Activated effector memory CD4-positive, alpha-beta T cell treated with Interleukin-2 at 50 U/mL for 16 hours (primary cell): ENCODE data around the gene GNPTG.

Source experiments
- DNase-seq: peaks from one replicate; pipeline ENCODE4 v3.0.0-alpha.2; 2020

GNPTG gene

GRCh38 chr16:1351582-1352362 lies at the start of gene GNPTG, which contains the start of gene TSR3:
Gene GNPTG, plus strand, starts transcription at chr16:1351931. Its CDS starts 35 bp downstream, at chr16:1351966.
Gene TSR3, minus strand, starts transcription at chr16:1351878. Its CDS starts 74 bp downstream, at chr16:1351804.
- DNase-seq: peak; percentile 80

GRCh38 chr16:1305823-1306222 lies 45.9 kb upstream of the GNPTG start:
- no peak for DNase-seq

GRCh38 chr16:1306334-1306733 lies 45.4 kb upstream of the GNPTG start:
- no peak for DNase-seq

DNA sequence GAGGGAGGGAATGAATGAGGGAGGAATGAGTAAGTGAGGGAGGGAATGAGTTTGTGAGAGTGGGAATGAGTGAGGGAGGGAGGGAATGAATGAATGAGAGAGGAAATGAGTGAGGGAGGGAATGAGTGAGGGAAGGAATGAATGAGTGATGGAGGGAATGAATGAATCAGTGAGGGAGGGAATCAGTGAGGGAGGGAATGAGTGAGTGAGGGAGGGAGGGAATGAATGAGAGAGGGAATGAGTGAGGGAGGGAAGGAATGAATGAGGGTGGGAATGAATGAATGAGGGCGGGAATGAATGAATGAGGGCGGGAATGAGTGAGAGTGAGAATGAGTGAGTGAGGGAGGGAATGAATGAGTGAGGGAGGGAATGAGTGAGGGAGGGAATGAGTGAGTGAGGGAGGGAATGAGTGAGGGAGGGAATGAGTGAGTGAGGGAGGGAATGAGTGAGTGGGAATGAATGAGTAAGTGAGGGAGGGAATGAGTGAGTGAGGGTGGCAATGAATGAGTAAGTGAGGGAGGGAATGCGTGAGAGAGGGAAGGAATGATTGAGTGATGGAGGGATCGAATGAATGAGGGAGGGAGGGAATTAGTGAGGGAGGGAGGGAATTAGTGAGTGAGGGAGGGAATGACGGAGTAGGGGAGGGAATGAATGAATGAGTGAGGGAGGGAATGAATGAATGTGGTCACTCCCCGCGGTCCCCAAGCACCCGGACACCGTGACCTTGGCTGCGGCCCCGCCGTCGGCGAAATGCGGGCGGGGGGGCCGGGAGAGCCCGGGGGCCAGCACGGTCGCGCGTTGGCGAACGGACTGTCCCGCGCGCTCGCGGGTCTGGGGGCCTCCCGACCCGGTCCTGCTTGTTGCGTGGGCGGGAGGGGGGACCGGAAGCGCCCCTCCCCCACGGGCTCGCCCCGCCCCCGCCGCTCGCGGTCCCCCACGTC lies 43.4 kb upstream of the GNPTG start:
- no peak for DNase-seq

DNA sequence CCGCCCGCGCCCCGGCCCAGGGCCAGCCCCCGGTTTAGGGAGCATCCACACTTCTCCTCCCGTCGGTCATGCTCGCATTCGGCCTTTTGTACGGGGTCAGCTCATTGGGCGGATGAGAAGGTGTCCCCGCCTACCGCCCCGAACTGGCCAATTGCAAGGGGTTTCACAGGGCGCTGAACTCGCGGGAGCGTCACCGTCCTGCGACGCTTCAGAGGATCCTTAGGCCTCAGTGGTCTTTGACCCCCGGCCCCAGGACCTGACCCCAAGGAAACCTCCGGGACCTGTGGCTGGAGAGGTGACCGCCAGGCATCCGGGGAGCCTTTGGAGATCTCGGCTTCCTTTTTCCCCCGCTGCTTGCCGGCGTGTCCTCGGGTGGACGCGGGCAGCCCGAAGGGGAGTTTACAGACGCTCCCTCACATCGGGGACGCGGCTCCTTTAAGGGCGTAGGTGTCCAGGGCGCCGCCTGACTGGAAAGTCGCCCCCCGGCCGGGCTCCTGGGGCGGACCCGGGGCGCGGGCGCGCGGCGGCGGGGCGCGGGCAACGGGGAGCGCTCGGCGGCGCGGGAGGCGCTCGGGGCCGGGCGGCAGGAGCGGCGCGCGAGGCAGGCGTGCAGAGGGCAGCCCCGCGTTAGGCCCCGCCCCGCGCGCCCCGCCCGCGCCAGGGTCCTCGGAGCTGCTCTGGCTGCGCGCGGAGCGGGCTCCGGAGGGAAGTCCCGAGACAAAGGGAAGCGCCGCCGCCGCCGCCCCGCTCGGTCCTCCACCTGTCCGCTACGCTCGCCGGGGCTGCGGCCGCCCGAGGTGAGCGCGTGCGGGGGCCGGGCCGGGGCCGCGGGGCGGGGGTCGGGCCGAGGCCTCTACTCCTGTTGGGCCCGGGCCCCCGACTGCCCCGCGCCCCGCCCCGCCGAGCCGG lies 42.5 kb upstream of the GNPTG start, which contains the start of gene UBE2I:
TSS of gene UBE2I (plus strand) at position 660 of the 909 bp plus-strand sequence. CDS start 4,395 bp downstream, outside the sequence.
- DNase-seq: peak; percentile 99

GRCh38 chr16:1309888-1310831 lies 41.6 kb upstream of the GNPTG start:
- DNase-seq: peak; percentile 49

DNA sequence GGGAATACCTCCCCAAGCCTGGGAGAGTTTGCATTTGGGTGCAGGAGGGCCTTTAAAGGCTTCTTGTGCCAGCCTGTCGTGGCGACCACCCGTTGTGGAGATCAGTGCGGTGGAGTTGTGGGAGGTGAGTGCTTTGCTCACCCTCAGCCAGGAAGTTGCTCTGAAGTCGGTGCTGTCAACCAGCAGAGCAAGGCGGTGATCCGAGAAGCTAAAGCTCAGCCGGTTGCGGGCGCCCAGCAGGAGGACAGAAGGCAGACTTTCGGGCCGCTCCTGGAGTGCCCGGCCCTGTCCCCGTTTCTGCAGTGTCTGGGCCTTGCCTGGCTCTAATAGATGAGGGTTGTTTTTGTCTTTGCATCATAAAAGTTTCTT lies 40.9 kb upstream of the GNPTG start:
- peak; percentile 13 for DNase-seq

DNA sequence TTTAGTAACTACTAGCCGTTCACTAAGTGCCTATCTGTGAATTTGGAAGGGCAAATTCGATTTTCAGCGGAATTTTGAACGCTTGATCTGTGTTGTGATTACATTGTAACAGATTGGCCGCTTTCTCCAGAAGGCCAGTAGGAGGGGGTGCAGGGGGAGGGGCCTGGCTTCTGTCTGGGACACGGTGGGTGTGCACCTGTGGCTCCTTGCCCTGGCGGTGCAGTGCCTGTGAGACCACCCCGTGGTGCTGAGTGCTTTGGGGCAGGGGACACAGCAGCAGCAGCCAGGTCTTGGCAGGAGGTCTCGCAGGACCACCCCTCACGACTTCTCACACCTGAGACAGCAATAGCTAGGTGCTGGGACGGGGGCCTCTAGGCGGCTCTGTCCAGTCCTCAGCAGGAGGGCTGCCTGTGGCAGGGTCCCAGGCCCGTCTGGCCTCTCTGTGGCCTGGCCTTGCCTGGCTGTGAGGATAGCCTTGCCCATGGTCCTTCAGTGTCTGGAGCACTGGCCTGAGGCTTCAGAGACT lies 40.5 kb upstream of the GNPTG start:
- DNase-seq: no peak

GRCh38 chr16:1311738-1312466 lies 39.8 kb upstream of the GNPTG start:
- no peak for DNase-seq

DNA sequence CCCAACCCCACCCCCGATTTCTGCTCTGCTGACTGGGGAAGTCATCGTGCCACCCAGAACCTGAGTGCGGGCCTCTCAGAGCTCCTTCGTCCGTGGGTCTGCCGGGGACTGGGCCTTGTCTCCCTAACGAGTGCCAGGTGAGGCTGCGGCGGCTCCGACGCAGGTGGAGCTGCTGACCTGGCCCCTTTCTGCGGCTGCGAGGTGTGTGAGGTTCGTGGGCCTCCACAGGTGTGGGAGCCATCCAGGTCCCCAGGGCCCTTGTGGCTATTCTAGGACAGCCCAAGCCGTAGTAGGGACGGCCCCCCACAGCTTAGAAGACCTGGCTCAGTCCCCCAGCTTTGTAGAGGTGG lies 39.3 kb upstream of the GNPTG start:
- no peak for DNase-seq

GRCh38 chr16:1312903-1313302 lies 38.8 kb upstream of the GNPTG start:
- no peak for DNase-seq

- DNase-seq: no peak
These were observed 37.9 kb upstream of the GNPTG start for GRCh38 chr16:1313721-1314369.

DNA sequence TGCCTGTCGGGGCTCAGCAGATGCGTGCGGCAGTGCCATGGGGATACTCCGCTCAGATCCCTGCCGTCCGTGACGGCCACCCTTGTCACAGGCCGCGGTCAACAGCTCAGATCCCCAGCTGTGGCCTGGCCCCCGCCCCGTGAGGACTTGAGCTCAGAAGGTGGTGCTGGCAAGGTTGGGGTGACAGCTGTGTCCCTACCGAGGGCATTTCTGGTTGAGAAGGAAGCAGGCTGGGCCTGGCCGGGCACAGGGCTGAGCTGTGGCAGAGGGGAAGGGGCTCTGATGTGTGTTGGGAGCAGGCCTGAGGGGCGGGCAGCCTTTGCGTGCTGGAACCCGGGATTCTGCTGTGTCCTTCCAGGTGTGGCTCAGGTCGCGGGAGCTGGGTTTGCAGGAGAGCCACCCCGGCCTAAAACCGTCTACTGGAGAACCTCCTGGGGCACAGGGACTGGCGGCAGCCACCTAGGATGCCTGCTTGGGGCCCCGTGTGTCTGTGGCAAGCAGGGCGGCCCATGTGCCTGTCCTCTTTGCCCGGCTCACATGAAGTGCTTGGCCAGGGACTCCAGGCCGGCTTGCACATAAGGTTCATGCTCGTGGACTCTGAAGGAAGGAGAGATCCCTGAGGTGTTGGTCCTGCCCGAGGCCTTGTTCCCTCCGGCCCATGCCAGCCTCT lies 37.2 kb upstream of the GNPTG start:
- DNase-seq: no peak

DNA sequence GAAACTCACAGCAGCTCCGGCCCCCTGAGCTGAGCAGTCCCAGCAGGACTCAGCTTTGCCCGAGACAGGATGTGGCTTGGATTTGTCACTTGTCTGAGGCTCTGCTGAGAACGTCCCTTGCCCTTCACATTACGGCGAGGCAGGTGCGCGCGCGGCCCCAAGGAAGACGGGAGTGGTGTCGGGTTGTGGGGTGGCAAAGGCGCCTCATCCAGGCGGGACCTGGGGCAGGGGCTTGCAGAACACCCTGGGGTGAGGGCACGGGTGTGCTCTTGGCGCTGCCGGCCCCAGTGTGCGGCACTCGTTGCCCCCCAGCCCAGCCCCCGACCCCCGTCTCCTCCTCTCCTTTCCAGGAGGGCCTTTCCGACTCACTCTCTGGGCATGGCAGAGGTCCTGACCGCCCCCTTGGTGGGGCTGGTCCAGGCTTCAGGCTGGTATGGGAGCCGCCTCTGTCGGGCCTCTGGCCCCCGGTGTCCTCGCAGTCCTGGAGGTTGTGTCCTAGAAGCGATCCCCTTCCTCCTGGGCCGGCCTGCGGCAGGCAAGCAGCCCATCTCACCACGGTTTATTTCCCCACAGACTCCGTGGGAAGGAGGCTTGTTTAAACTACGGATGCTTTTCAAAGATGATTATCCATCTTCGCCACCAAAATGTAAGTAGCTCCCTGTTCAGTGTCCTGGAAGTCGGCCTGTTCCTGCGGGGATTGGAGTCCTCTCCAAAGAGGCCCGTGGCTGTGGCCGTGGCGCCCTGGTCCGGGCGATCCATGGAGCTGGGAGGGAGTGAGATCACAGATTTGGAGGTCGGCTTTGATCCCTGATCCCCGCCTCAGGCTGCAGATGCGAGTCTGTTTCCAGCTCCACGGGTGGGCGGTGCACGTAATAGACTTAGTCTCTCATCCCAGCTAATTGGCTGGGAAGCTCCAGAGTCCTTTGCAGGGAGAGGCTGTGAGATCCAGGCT lies 36.4 kb upstream of the GNPTG start:
- no peak for DNase-seq

DNA sequence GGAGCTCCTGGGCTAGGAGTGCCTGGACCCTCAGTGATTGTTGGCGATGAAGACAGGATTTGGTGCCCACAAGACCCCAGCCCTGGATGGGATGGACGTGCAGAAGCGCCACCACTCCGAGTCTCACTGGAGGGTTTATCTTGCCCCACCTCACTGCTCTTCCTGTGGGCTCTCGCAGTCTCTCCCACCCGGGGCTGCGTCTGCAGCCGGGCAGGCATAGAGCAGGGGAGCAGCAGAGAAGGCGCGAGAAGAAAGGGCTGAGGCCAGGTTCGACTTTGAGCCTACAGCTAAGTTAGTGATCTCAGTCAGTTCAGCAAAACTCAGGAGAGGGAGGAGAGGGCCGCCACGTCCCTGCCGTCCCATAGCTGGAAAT lies 35.7 kb upstream of the GNPTG start:
- no peak for DNase-seq

DNA sequence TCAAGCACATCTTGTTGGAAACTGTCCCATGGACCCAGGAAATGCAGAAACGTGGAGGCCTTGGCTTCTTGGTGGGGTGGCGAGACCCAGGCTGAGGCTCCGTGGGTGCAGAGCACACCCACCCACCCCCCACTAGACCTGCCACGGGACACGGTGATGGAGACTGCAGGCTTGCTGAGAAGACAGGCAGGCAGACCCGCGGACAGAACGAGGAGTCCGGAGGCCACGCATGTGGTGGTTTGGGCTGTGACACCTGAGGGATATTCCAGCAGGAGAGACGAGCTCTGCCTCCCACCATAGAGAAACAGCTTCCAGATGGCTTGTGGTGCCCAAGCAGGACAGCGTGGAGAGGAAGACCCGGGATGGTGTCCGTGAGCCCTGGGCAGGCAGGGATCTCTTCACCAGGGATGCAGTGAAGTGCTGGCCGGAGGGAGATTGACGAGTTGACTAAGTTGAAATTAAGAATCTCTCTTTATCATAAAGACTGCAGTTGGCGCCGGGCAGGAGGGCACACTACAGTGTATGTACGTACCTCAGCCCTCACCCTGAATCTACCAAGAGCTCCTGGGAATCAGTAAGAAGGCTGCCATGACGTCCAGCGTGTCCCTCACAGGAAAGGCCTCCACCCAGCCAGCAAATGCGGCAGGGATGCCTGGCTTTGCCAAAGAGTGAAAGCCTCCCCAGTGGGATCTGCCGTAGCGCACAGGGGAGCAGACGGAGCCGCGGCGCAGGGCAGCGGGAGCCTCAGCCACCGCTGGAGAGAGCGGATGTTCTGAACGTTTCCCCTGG lies 34.1 kb upstream of the GNPTG start:
- DNase-seq: no peak

DNA sequence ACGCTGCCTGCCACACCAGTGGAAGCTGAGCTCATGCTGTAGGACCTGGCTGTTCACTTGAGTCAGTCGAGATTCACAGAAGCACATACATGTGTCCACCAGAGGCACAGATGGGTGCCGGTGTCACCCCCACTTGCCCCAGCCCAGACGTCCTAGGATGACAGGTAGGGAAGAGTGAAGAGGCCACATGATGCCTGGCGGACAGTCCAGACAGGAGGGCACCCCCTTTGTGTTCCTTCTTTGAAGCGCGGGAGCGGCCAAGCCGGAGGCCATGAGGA lies 33.5 kb upstream of the GNPTG start:
- no peak for DNase-seq

- DNase-seq: no peak
These were observed 32.7 kb upstream of the GNPTG start for GRCh38 chr16:1319041-1319440.
